Adrenal gland (tissue), 5 donors: ENCODE measurements around the gene NEBL.

Experiments used
- POLR2A ChIP-seq, 2 donors: fragments of 450-650 bp; IDR thresholded peaks; one replicate each; pipeline ENCODE4 v1.6.1; 2017; ENCODE audit warnings: antibody characterized with exemption in 2 of 2, mild to moderate bottlenecking in 2 of 2, moderate library complexity in 1 of 2
- TF ChIP-seq, protein P1 (sequence below), 6 experiments: fragments of 450-650 bp in 4 of 6; fragments of 200-600 bp in 2 of 6; sonication (generic) in 1 of 6; IDR thresholded peaks; 1 replicate in 5 of 6; 2 replicates in 1 of 6; pipeline versions ENCODE4 v1.5.1 to v1.8.0; 2016 to 2021; ENCODE audit warnings: antibody characterized with exemption in 6 of 6, mild to moderate bottlenecking in 2 of 6, moderate library complexity in 1 of 6
- donor health status: DM: no; HTN: no; CAD: no.

DNA sequence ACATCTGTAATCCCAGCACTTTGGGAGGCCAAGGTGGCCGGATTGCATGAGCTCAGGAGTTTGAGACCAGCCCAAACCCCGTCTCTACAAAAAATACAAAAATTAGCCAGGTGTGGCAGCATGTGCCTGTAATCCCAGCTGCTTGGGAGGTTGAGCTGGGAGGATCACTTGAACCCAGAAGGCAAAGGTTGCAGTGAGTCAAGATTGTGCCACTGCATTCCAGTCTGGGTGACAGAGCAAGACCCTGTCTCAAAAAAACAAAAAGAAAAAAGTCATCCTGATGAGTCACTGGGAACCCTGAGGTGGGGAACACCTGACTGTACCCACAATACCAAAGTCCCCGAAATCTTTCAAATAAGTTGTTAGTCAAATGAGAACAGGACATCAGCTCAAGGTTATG is 80.0 kb downstream of the NEBL start:
- TF ChIP-seq, protein P1, sequence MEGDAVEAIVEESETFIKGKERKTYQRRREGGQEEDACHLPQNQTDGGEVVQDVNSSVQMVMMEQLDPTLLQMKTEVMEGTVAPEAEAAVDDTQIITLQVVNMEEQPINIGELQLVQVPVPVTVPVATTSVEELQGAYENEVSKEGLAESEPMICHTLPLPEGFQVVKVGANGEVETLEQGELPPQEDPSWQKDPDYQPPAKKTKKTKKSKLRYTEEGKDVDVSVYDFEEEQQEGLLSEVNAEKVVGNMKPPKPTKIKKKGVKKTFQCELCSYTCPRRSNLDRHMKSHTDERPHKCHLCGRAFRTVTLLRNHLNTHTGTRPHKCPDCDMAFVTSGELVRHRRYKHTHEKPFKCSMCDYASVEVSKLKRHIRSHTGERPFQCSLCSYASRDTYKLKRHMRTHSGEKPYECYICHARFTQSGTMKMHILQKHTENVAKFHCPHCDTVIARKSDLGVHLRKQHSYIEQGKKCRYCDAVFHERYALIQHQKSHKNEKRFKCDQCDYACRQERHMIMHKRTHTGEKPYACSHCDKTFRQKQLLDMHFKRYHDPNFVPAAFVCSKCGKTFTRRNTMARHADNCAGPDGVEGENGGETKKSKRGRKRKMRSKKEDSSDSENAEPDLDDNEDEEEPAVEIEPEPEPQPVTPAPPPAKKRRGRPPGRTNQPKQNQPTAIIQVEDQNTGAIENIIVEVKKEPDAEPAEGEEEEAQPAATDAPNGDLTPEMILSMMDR (IDR thresholded peaks at IDR 0.05) = no peak
- TF ChIP-seq POLR2A (IDR thresholded peaks at IDR 0.05) = no peak
